Daoy (cell line): Measurements from ENCODE around the gene C6orf163. TPM values are rescaled to one million over a fixed set of nuclear protein-coding genes. Genes with fewer than 3 reads are reported as not detected.

Source experiments
- DNase-seq: peaks from one replicate; pipeline ENCODE4 v3.0.0-alpha.2; 2015; ENCODE audit warnings: low read depth
- total RNA-seq: library from RNA; depleted of rRNA; stranded (reverse); fragments of >200 nt; shearing (Covaris generic); gene quantifications from 2 replicates; pipeline ENCODE4 v1.2.3, GENCODE V29; 2014

Gene C6orf163
- total RNA-seq, 1 experiment from 2014 or later = 0.63 TPM

- DNase-seq = no peak
Measured at GRCh38 chr6:87357479-87358196, 13.0 kb downstream of the C6orf163 start.

- no peak for DNase-seq
Measured at GRCh38 chr6:87364602-87365252, 20.1 kb downstream of the C6orf163 start.

GRCh38 chr6:87366072-87366827 is 21.6 kb downstream of the C6orf163 start:
- DNase-seq = no peak

GRCh38 chr6:87366899-87367298 is 22.3 kb downstream of the C6orf163 start:
- no peak for DNase-seq

- DNase-seq = no peak
Measured at GRCh38 chr6:87373377-87373776, 28.8 kb downstream of the C6orf163 start.

- DNase-seq = no peak
Measured at GRCh38 chr6:87375315-87375714, 30.7 kb downstream of the C6orf163 start.

- DNase-seq = no peak
Measured at GRCh38 chr6:87376643-87377042, 32.0 kb downstream of the C6orf163 start.

- DNase-seq = no peak
Measured at GRCh38 chr6:87378947-87379346, 34.3 kb downstream of the C6orf163 start.

GRCh38 chr6:87382861-87383260 is 38.2 kb downstream of the C6orf163 start:
- no peak for DNase-seq

- no peak for DNase-seq
Measured at GRCh38 chr6:87384038-87384437, 39.4 kb downstream of the C6orf163 start.

- no peak for DNase-seq
Measured at GRCh38 chr6:87384449-87384848, 39.8 kb downstream of the C6orf163 start.

- peak; percentile 9 for DNase-seq
Measured at GRCh38 chr6:87391334-87391733, 46.7 kb downstream of the C6orf163 start.

GRCh38 chr6:87393026-87393622 is 48.5 kb downstream of the C6orf163 start:
- DNase-seq = peak; percentile 26

GRCh38 chr6:87395431-87395830 is 50.8 kb downstream of the C6orf163 start:
- no peak for DNase-seq

GRCh38 chr6:87396595-87397392 is 52.2 kb downstream of the C6orf163 start:
- DNase-seq = no peak

- no peak for DNase-seq
Measured at GRCh38 chr6:87397656-87398055, 53.0 kb downstream of the C6orf163 start.

GRCh38 chr6:87401832-87402231 is 57.2 kb downstream of the C6orf163 start:
- DNase-seq = no peak

- DNase-seq = peak; percentile 56
Measured at GRCh38 chr6:87407561-87407900, 62.9 kb downstream of the C6orf163 start.

GRCh38 chr6:87407901-87408720 is 63.5 kb downstream of the C6orf163 start, which contains the start of gene CFAP206:
TSS of gene CFAP206 (plus strand) at chr6:87407972. CDS start at chr6:87409840, 1,868 bp downstream.
- peak; percentile 89 for DNase-seq

- no peak for DNase-seq
Measured at GRCh38 chr6:87408721-87409155, 64.1 kb downstream of the C6orf163 start.
